GM12872 (cell line): Measurements from ENCODE around the gene CARHSP1.

Experiments used
- TF ChIP-seq, protein P1 (sequence below): IDR thresholded peaks from 3 replicates; pipeline ENCODE4 v1.5.1; 2011; ENCODE audit warnings: low read depth, mild to moderate bottlenecking, low read length, moderate library complexity; ENCODE audit not compliant: insufficient read depth

The CARHSP1 gene

GRCh38 chr16:8872071-8872470 lies 3.3 kb upstream of the CARHSP1 start:
- TF ChIP-seq, protein P1, sequence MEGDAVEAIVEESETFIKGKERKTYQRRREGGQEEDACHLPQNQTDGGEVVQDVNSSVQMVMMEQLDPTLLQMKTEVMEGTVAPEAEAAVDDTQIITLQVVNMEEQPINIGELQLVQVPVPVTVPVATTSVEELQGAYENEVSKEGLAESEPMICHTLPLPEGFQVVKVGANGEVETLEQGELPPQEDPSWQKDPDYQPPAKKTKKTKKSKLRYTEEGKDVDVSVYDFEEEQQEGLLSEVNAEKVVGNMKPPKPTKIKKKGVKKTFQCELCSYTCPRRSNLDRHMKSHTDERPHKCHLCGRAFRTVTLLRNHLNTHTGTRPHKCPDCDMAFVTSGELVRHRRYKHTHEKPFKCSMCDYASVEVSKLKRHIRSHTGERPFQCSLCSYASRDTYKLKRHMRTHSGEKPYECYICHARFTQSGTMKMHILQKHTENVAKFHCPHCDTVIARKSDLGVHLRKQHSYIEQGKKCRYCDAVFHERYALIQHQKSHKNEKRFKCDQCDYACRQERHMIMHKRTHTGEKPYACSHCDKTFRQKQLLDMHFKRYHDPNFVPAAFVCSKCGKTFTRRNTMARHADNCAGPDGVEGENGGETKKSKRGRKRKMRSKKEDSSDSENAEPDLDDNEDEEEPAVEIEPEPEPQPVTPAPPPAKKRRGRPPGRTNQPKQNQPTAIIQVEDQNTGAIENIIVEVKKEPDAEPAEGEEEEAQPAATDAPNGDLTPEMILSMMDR = no peak

DNA sequence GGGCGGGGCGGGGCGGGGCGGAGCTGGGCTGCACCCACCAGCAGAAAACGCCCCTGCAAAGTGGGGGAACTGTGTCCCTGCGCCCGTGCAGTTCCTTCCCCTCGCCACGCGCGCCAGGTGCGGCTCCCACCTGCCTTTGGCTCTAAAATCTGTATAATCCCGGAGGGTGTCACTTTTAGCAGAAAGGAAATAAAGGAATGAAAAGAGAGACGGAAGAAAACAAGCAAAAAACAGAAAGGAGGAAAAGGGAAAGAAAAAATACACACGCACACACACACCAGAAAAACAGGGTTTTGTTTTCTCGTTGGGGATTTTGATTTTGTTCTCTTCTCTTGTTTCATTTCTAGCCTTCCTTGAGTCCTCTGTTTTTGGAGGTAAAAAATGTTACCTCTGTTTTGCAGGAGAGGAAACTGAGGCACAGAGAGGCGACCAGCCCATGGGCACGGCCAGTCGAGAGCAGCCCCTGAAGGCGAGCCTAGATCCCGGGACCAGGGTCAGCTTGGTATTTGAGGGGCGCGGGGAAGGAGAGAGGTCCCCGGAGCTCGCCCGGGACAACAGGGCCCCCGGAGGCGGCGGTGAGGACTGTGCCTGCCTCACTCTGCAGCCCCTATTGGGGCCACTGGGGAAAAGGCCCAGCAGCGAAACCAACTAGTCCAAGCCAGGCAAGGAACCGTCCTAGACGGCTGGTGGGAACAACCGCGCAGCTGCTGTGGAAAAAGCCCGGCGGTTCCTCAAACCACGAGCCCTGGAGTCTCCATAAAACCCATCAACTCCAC lies 594 bp upstream of the CARHSP1 start:
- TF ChIP-seq, protein P1 = peak; percentile 24; the same call in 2 of the 3 replicates

DNA sequence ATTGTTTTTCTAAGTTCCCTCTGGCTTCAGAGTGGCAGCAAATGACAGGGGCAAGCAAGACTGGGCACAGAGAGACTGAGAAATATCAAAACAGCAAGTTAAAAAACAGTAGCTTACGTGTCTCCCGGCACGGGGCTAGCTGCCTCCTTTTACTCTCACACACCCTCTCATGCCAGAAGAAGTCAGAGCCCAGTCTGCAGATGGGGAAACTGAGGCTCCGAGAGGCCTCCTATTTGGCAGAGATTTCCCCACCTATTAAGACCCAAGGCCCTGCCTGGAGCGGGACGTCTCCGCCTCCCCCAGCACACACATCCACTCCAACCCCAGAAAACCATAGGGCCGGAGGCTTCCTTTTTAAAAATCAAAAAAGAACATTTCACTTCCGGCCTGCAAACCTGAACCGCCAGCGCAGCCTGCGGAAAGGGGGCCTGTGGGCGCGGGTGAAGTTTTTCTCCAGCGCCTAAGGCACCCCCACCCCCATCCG lies 832 bp downstream of the CARHSP1 start:
- TF ChIP-seq, protein P1 = no peak

DNA sequence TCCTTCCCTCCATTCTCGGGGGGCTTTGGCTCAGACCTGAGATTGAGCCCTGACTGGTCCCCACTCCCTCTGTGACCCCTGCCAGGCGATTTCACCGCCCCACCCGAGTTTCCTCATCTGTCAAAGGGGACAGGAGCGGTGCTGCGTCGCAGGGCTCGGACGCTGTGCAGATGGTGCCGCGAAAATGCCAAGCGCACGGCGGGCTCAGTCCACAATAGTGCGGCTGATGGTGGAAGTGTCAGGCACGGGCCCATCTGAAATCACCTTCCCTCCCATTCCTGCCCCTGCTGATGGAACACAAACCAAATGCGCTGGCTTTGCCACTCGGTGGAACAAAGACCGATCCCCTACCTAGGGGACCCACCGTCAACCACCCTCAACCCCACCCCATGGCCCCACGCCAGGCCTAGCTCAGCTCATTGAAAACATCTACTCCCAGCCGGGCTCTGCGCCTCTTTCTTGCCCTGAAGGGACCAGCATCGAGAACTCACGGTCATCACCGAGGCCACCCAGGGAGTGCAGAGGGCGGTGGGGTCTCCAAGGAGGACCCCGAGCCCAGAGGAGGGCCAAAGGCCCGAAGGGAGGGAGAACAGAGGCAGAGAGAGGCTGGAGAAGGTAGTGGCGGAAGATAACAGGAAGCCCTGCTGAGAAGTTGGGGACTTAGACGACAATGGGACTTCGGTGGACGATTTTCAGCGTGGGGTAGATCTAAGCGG lies 1.4 kb downstream of the CARHSP1 start:
- TF ChIP-seq, protein P1 = no peak

DNA sequence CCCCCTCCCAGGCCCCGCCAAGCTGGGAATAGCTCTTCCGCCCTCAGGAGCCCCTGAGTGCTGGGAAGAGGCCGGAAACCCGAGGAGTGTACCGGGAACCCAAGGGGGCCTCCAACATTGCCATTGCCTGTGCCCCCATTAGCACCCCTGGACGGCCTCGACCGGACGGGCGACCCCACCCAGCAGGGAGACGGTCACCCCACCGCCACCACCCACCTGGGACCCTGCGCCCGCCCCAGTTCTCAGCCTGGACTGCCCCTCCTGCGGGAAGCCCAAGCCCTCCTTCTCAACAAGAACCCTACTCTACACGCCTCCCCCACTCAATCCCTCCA lies 2.0 kb downstream of the CARHSP1 start:
- TF ChIP-seq, protein P1 = no peak

- TF ChIP-seq, protein P1 = no peak
These were observed 2.5 kb downstream of the CARHSP1 start for GRCh38 chr16:8866118-8866883.
